ENCODE measurements around the gene LBH.

The LBH gene

DNA sequence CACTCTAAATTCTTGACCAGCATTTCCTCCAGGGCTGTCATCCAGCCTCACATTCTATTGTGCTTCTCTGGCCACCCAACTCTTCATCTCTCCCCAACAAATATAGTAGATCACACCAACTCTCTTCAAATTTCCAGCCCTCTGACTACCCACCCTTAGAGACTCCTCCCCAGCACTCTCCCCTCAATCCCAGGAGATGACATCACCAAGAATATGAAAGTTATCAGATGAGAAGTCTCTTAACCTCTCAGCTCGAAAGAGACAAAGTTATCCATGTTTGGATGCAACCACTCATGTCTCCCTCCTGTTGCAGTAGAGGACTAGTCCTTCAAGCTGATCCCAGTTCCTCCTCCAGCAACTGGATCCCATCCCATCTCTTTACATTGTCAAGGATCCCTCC, 47.1 kb downstream of the LBH start:
- DNase-seq: peak; percentile 13

GRCh38 chr2:30280596-30281434, 49.5 kb downstream of the LBH start:
- DNase-seq: no peak

- DNase-seq: no peak
Measured at GRCh38 chr2:30282081-30282480, 50.7 kb downstream of the LBH start.

GRCh38 chr2:30282721-30283120, 51.4 kb downstream of the LBH start:
- no peak for DNase-seq

- DNase-seq: no peak
Measured at GRCh38 chr2:30283931-30284565, 52.7 kb downstream of the LBH start.

DNA sequence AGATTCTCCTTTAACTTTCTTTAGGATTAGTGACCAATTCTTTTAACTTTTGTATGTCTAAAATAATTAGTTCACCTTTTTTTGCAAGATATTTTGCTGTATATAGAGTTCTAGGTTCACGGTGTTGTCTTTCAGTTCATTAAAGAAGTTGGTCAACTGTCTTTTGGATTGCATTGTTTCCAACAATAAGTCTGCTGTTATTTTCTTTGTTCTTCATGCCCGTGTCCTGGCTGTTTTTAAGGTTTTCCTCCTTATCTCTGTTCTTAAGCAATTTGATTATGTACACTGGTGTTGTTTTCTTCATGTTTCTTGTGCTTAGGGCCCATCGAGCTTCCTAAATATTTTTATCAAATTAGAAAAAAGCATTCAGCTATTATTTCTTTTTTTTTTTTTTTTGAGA, 54.4 kb downstream of the LBH start:
- DNase-seq: no peak

- no peak for DNase-seq
Measured at GRCh38 chr2:30287190-30287840, 56.0 kb downstream of the LBH start.

- DNase-seq: no peak
Measured at GRCh38 chr2:30287857-30288513, 56.7 kb downstream of the LBH start.

DNA sequence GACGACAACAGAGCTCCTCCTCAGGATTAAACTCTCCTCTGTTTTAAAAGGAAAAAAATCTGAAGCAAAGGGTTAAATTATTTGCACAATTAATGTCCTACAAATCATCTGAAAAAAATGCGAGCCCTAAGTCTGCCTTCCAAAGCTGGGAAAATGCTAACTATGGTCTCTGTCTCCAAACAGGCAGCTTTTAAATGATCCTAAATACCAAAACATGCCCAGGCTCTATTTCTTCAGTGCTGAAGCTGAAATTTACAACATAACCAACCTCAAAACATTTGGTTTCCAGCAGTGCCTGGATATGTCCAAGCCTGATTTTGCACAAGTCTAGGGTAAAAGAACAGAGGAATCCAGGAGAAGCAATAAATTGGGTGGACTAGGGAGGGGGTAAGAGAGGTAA, 57.2 kb downstream of the LBH start:
- DNase-seq: no peak

- DNase-seq: no peak
Measured at GRCh38 chr2:30293303-30293921, 62.1 kb downstream of the LBH start.

DNA sequence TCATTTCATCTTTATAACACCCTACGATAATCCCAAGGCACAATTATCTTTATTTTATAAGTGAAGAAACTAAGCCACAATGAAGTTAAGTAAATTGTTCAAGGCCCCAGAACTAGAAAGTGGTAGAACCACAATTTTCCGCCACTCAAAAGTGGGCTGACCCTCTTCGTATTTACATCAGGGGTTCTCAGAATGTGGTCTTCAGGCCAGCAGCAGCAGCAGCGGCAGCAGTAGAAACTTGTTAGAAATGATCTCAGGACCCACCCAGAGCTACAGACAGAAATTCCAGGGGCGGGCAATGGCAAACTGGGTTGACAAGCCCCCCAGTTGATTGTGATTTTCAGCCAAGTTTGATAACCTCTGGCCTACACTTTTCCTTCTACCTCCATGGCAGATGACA, 62.8 kb downstream of the LBH start:
- DNase-seq: no peak

DNA sequence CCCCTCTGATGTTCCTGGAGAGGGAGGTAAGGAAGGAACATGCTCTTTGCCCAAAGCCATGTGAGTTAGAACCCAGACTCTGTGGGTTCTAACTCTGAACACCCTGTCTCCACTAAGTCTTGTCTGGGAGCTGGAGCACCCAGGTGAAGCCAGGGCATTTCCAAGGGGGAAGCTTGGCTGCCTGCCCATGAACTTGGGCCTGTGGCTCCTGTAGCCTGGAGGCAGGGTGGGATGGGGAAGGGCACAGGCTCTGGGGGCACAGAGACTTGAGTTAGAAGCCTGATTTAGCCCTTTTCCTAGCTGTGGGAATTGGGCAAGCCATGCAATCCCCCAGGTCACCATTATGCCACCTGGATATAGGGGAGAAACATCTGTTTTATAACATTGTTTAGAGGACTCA, 65.2 kb downstream of the LBH start:
- no peak for DNase-seq

- DNase-seq: no peak
Measured at GRCh38 chr2:30298302-30298701, 67.0 kb downstream of the LBH start.

DNA sequence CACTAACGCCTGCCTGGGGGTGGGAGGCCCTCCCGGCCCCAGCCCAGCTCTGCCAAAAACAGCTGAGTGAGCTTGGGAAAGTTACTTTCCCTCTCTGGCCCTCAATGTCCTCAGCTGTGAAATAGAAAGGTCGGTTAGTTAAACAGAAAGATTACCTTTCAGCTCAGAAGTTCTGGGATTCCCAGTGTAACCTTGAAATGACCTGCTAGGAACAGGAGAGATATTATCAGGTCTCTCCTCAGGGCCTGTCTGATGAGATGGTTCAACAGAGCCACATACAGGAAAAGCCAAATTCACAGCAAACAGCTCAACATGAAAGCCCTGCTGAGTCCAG, 68.8 kb downstream of the LBH start:
- DNase-seq: no peak

GRCh38 chr2:30300456-30301221, 69.3 kb downstream of the LBH start:
- no peak for DNase-seq

DNA sequence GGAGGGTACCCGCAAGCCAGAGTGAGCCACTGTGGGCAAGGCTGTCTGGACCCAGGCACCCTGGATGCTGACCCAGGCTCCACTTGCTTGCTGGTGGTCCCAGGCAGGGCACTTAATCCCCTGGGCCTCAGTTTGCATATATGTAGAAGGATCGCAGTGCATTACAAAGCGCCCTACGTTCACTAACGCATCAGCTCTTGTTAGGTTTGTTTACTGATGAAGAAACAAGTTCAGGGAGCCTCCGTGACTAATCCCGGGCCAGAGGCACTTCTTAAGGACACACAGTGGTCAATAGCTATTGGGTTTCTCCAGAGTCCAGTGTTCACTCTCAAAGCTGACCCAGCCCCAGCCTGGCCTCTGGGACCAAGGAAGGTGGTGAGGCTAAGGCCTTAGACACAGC, 70.2 kb downstream of the LBH start:
- DNase-seq: no peak

DNA sequence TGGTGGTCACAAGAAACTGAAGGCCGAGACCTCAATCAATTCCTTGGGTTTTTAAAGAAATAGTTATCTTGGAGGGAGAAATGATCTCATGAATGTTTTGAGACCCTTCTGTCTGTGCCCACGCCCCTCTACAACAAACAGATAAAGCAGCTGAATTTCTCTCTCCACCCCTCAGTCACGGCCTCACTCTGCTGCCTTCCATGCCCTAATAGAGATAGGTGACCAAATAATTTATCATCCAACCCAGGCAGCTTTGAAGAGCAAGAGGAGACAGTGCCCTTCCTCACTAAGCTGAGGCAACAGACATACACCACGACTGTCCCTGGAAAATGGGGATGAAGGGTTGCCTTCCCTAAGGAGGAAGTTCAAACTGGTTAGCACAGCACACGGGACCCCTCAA, 71.2 kb downstream of the LBH start:
- DNase-seq: no peak

DNA sequence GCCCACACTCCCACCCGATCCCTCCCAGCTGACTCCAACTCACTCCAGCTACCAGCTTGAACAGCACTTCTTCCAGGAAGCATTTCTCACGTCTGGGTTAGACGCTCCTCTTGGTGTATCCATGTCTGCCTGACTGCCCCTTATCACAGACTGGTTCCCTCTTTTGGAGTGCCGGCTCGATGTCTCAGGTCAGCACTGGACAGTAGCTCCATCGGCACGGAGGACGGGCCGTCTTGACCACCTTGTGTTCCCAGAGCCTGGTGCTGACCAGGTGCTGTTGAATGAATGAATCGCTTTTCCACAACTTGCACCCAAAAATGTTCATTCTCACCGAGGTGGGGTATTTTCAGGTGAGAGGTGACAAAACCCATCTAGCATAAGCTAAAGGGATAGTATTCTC, 71.8 kb downstream of the LBH start:
- no peak for DNase-seq

DNA sequence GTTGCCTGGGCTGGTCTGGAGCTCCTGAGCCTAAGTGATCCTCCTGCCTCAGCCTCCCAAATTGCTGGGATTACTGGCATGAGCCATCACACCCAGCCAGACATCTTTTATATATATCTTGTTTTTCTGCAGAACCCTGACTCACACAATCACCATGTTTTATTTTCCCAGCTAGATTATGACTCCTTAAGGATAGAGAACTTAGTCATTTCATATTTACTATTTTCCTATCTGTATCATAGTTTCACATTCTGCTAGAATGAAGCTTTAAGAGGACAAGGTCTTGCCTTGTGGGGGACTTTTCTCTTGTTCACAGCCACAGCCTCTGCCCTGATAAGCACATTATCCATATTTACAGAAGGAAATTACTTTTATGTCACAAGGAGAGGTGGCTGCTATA, 73.9 kb downstream of the LBH start:
- DNase-seq: no peak

DNA sequence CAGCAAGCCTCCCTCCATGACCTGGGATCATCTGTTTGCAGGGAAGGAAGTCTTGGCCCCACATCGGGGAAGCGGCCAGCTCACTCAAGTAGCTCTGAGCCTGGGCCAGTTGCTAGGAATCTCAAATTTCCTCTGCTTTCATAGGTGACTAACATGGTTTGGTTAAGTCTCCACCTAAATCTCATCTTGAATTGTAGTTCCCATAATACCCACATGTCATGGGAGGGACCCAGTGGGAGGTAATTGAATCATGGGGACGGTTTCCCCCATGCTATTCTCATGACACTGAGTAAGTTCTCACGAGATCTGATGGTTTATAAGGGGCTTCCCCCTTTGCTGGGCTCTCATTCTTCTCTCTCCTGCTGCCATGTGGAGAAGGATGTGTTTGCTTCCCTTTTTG, 75.2 kb downstream of the LBH start:
- DNase-seq: no peak

- no peak for DNase-seq
Measured at GRCh38 chr2:30308280-30308679, 76.9 kb downstream of the LBH start.
